SK-N-SH (cell line): Measurements from ENCODE around the gene PDGFRA. TPM values are rescaled to one million over a fixed set of nuclear protein-coding genes. Genes with fewer than 3 reads are reported as not detected.

ENCODE experiments used
- polyA plus RNA-seq, 3 experiments: library from polyadenylated mRNA; depleted of rRNA; stranded (reverse); fragments of >200 nt; gene quantifications; 2 replicates each; pipeline ENCODE4 v1.2.3, GENCODE V29; 2012

The PDGFRA gene
- polyA plus RNA-seq, 1 of the 3 experiments (the other 2 are of a cell fraction): 25.3 TPM

Other genes starting within 250 kb of the PDGFRA start
- gene CHIC2, start 164.7 kb upstream of the PDGFRA start, polyA plus RNA-seq (2012; rRNA removed): 24.1 and 26.8 TPM in 2 replicates
- 0.02 and 0.41 TPM in 2 replicates for gene GSX2, start 129.1 kb upstream of the PDGFRA start, polyA plus RNA-seq (2012; rRNA removed)